Activated B cell treated with CpG ODN at 0.5 μM for 24 hours (primary cell): ENCODE results near the gene OBSL1. TPM values are rescaled to one million over a fixed set of nuclear protein-coding genes. Genes with fewer than 3 reads are reported as not detected.

Experiments used
- ATAC-seq: fragments of 200-7000 bp; cut with Tn5 transposase; one replicate; pipeline ENCODE4 v1.10.0; 2021; ENCODE audit warnings: low read depth, mild to moderate bottlenecking, moderate library complexity
- CTCF ChIA-PET: fragments of 350-600 bp; sonication (Branson Sonifier 250); formaldehyde crosslinking; loops from one replicate; lab custom pipeline; 2021; ENCODE audit warnings: antibody characterized with exemption; lab: Charles Lee
- POLR2A ChIA-PET: fragments of 350-600 bp; sonication (Branson Sonifier 250); formaldehyde crosslinking; loops from one replicate; lab custom pipeline; 2021; ENCODE audit warnings: antibody characterized with exemption; lab: Charles Lee
- DNase-seq: peaks from one replicate; pipeline ENCODE4 v3.0.0; 2022
- H3K27ac Mint-ChIP-seq: one replicate; pipeline ENCODE4 v1.8.0; 2020; ENCODE audit warnings: mixed read lengths
- H3K27me3 Mint-ChIP-seq: one replicate; pipeline ENCODE4 v1.8.0; 2021; ENCODE audit warnings: mixed read lengths
- H3K36me3 Mint-ChIP-seq: one replicate; pipeline ENCODE4 v1.8.0; 2021; ENCODE audit warnings: low read depth, mixed read lengths
- H3K4me1 Mint-ChIP-seq: one replicate; pipeline ENCODE4 v1.8.0; 2021; ENCODE audit warnings: mixed read lengths
- H3K4me3 Mint-ChIP-seq: one replicate; pipeline ENCODE4 v1.8.0; 2020; ENCODE audit warnings: mild to moderate bottlenecking, mixed read lengths
- H3K9me3 Mint-ChIP-seq: one replicate; pipeline ENCODE4 v1.8.0; 2020; ENCODE audit warnings: mixed read lengths
- intact Hi-C: fragments of 100-400 bp; cut with micrococcal nuclease; formaldehyde crosslinking; loops from one replicate; pipeline ENCODE4 v1.15.1; 2024
- total RNA-seq: library from RNA; stranded (reverse); gene quantifications from 2 replicates; pipeline ENCODE4 v1.2.3, GENCODE V29; 2022
- TF ChIP-seq, protein P1 (sequence below): fragments of 200-600 bp; IDR thresholded peaks from one replicate; pipeline ENCODE4 v1.8.0; 2022; ENCODE audit warnings: antibody characterized with exemption, mild to moderate bottlenecking

Gene OBSL1
- not detected in 2 replicates for total RNA-seq

DNA sequence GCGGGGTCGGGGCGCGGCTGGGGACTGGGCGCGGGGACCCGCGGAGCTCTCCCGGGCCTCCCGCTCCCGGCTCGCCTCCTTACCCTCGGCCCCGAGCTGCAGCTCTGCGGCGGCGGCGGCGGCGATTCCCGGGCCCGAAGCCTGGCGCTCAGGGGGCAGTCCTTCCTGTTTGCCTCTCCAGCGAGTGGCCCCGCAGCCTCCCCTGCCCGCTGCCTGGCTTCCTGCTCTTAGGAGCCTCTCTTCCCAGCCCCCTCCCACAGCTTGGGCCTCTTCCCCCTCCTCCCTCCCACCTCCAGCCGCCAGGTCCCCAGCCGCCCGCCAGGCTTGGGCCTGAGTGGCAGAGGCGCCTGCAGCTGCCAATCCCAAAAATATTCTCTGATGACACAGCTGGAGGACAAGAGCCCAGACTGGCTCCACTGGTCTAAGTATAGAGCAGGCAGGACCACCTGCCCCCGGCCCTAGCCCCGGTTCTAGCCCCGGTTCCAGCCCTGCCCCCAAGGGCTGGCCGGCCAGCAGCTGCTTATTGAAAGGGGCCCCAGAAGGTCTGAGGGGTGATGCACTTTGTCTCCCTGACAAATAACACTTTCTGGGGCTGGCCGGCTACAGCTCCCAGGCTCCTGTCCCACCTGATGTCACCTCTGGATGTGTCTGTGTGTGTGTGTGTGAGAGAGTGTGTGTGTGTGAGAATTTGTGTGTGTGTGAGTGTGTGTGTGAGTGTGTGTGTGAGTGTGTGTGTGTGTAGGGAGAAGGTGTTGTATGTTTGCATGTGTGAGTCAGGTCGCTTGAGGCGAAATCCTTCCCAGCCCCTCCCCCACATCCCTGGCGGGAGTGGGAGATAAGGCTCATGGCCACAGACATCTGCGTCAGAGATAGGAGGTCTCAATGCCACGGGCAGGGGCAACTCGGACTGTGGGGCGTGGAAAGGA, at the start of gene OBSL1:
Gene OBSL1 (minus strand): TSS at position 229 of the 926 bp plus-strand sequence. CDS start 307 bp downstream, outside the sequence.
- H3K4me3 Mint-ChIP-seq, result peak within 1 kb of the TSS; percentile 19
- POLR2A ChIA-PET, result no interaction called here
- H3K4me1 Mint-ChIP-seq, result no peaks in the 10 kb centered on the region
- TF ChIP-seq, protein P1, sequence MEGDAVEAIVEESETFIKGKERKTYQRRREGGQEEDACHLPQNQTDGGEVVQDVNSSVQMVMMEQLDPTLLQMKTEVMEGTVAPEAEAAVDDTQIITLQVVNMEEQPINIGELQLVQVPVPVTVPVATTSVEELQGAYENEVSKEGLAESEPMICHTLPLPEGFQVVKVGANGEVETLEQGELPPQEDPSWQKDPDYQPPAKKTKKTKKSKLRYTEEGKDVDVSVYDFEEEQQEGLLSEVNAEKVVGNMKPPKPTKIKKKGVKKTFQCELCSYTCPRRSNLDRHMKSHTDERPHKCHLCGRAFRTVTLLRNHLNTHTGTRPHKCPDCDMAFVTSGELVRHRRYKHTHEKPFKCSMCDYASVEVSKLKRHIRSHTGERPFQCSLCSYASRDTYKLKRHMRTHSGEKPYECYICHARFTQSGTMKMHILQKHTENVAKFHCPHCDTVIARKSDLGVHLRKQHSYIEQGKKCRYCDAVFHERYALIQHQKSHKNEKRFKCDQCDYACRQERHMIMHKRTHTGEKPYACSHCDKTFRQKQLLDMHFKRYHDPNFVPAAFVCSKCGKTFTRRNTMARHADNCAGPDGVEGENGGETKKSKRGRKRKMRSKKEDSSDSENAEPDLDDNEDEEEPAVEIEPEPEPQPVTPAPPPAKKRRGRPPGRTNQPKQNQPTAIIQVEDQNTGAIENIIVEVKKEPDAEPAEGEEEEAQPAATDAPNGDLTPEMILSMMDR, result no peak
- H3K27me3 Mint-ChIP-seq, result peaks cover 56% of the 10 kb centered on the region
- H3K27ac Mint-ChIP-seq, result no peak within 1 kb of the TSS
- CTCF ChIA-PET, result interaction anchor here (1.4 kb wide), 1 partner anchor 11 kb away, joined by 6 read pairs; no protein-coding TSS in a partner anchor
- intact Hi-C loops, result no loop called here
- DNase-seq (no peak), ATAC-seq (peak; percentile 21)
- no peaks in the 10 kb centered on the region for H3K9me3 Mint-ChIP-seq
- no peaks in the 10 kb centered on the region for H3K36me3 Mint-ChIP-seq

DNA sequence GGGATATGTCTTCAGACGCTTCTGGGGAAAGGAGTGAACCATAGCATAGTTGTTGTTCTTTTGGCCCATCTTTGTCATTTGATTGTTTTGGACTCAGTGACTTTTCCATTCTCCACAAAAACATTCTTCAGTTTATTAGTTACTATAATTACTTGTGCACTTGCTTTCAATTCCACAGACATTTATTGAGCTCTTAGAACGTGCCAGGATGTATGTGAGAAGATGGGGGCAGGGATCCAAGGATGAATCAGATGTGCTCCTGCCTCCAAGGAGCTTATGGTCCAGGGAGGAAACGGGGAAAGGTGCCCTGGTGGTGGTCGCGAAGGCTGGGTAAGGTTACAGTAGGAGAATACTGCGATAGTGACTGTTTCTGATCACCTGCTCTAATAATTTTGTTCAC, 49.2 kb upstream of the OBSL1 start:
- H3K27me3 Mint-ChIP-seq, result peaks cover 15% of the 10 kb centered on the region
- H3K36me3 Mint-ChIP-seq, result peaks cover 2% of the 10 kb centered on the region
- no peaks in the 10 kb centered on the region for H3K4me1 Mint-ChIP-seq
- DNase-seq (no peak), ATAC-seq (no peak)
- H3K27ac Mint-ChIP-seq, result no peak overlapping the region
- intact Hi-C loops, result no loop called here
- H3K4me3 Mint-ChIP-seq, result no peak overlapping the region
- ChIA-PET CTCF (no interaction called here), POLR2A (no interaction called here)
- TF ChIP-seq, protein P1, result no peak
- H3K9me3 Mint-ChIP-seq, result no peaks in the 10 kb centered on the region

DNA sequence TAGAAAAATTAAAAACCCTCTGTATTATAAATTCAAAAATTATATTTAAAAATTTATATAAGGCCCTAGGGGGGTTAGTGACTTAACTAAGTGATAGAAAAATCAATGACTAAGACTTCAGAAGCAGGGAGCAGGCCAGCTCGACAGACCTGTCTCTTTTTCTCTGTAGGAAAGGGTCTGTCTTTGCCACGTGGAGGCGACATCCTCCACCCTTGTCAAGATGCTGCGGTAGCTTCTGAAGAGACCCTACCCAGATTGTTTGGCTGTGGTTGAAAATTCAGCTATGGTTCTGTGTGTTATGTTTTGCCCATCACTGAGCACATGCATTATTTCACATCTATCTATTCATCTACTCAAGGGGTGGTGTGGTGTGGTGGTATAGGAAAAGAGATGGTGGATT, 47.9 kb upstream of the OBSL1 start:
- intact Hi-C loops, result no loop called here
- no peak overlapping the region for H3K4me3 Mint-ChIP-seq
- no peak for DNase-seq
- H3K9me3 Mint-ChIP-seq, result no peaks in the 10 kb centered on the region
- ATAC-seq, result no peak
- H3K27me3 Mint-ChIP-seq, result peaks cover 13% of the 10 kb centered on the region
- ChIA-PET POLR2A (no interaction called here), CTCF (no interaction called here)
- no peak overlapping the region for H3K27ac Mint-ChIP-seq
- H3K36me3 Mint-ChIP-seq, result peaks cover 15% of the 10 kb centered on the region
- no peaks in the 10 kb centered on the region for H3K4me1 Mint-ChIP-seq
- TF ChIP-seq, protein P1, result no peak

DNA sequence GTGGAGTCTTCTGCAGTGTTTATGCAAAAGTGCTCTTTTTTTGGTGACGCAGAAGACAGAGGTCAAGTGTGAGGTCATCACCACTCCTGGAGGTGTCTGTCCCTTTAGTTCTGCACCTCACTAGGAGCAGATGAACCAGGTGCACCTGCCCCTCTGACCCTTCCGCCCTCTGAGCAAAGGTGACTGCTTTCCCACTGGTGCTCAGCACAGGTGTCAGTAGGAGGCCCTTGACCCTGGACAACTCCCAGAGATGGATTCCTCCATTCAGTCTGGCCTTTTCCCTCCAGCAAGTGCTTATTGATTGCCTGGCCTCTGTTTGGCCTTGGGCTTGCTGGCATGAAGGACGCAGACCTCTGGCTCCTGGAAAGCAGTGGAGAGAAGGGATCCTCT, 47.4 kb upstream of the OBSL1 start:
- intact Hi-C loops, result no loop called here
- Mint-ChIP-seq H3K4me3 (no peak overlapping the region), H3K9me3 (no peaks in the 10 kb centered on the region), H3K4me1 (no peaks in the 10 kb centered on the region), H3K36me3 (peaks cover 18% of the 10 kb centered on the region), H3K27ac (no peak overlapping the region), H3K27me3 (peaks cover 12% of the 10 kb centered on the region)
- CTCF ChIA-PET, result no interaction called here
- TF ChIP-seq, protein P1, result no peak
- POLR2A ChIA-PET, result no interaction called here
- DNase-seq (no peak), ATAC-seq (no peak)

DNA sequence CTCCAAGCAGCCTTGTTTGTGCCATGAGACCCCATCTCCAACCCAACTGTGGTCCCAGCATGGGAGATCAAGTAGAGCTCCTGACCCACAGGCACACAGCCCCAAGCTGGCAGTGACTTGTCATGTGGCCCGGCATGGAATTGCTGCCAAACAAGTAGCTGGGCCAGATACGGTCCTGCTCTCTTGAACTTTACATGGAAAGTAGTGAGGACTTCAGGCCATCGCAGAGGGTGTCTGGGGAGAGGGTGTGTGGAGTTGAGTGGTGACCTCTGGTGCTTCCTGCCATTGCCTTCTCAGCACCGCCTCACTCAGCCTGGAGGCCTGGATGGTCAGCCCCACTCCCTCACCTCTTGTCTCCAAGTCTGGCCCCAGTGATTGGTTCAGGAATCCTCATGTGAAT, 45.2 kb upstream of the OBSL1 start:
- Mint-ChIP-seq H3K4me3 (no peak overlapping the region), H3K27me3 (no peaks in the 10 kb centered on the region), H3K4me1 (peaks cover 10% of the 10 kb centered on the region), H3K27ac (no peak overlapping the region), H3K36me3 (peaks cover 29% of the 10 kb centered on the region), H3K9me3 (no peaks in the 10 kb centered on the region)
- ChIA-PET CTCF (no interaction called here), POLR2A (no interaction called here)
- TF ChIP-seq, protein P1, result no peak
- intact Hi-C loops, result no loop called here
- no peak for DNase-seq
- ATAC-seq, result no peak
